Measurements from ENCODE around the gene DENR. TPM values are rescaled to one million over a fixed set of nuclear protein-coding genes. Genes with fewer than 3 reads are reported as not detected.
"Not testable (repeated sequence)": the region's sequence is repeated elsewhere in the genome, so short reads cannot be mapped to it uniquely, and the experiment has no call there.

DENR gene
- 43.8 and 44.0 TPM in 2 replicates for polyA plus RNA-seq (2013)

- Histone ChIP-seq H3K4me3 (ENCODE audit: low read depth, low read length) (peak within 1 kb of the TSS; percentile 85), H3K36me3 (ENCODE audit: control insufficient read depth in 1 of 2, insufficient read depth in 2 of 2, low read length in 2 of 2) (peaks cover 4 to 11% of the 10 kb centered on the region in 2 experiments), H3K4me1 (ENCODE audit: control insufficient read depth in 1 of 2, insufficient read depth in 2 of 2, low read length in 2 of 2) (peaks cover 6 to 12% of the 10 kb centered on the region in 2 experiments), H4K8ac (ENCODE audit: low read depth, low read length) (peak within 1 kb of the TSS; percentile 96), H2BK12ac (ENCODE audit: low read length) (no peak within 1 kb of the TSS), H3K79me1 (ENCODE audit: low read length) (peaks cover 8% of the 10 kb centered on the region), H3K79me2 (ENCODE audit: control insufficient read depth, insufficient read depth, low read length, poor library complexity) (peaks cover 9% of the 10 kb centered on the region), H2AFZ (ENCODE audit: insufficient read depth, low read length, poor library complexity) (peak within 1 kb of the TSS; percentile 64), H3K27me3 (ENCODE audit: insufficient read depth, low read length) (no peaks in the 10 kb centered on the region), H3K4ac (ENCODE audit: low read depth, low read length) (peak within 1 kb of the TSS; percentile 88), H3K27ac (ENCODE audit: low read depth, low read length) (peak within 1 kb of the TSS; percentile 76), H2BK5ac (ENCODE audit: low read depth, low read length, poor library complexity) (peak within 1 kb of the TSS; percentile 81), H3K4me2 (ENCODE audit: low read length) (peak within 1 kb of the TSS; percentile 80), H3K14ac (ENCODE audit: low read length) (peak within 1 kb of the TSS; percentile 90), H2AK5ac (ENCODE audit: low read length) (peak within 1 kb of the TSS; percentile 61), H4K12ac (ENCODE audit: low read depth, low read length) (peak within 1 kb of the TSS; percentile 94), H3K9me3 (ENCODE audit: insufficient read depth, low read depth, low read length) (no peaks in the 10 kb centered on the region), H2BK120ac (ENCODE audit: insufficient read depth, low read length, poor library complexity) (peak within 1 kb of the TSS; percentile 81), H3K9ac (ENCODE audit: low read length) (peak within 1 kb of the TSS; percentile 97), H3K23ac (ENCODE audit: low read length) (no peak within 1 kb of the TSS), H4K91ac (ENCODE audit: low read depth, low read length) (peak within 1 kb of the TSS; percentile 93), H3K18ac (ENCODE audit: low read length) (peak within 1 kb of the TSS; percentile 89)
- peak; percentile 98 to 100 for DNase-seq
- no CpG with 5 or more reads among the region's 73 CpGs for WGBS (ENCODE audit: extremely low coverage, insufficient coverage, insufficient read length)
Measured at GRCh38 chr12:122752464-122753318, at the start of gene DENR. Gene DENR, plus strand, starts transcription at chr12:122752824. Its CDS starts 878 bp downstream, at chr12:122753702.

GRCh38 chr12:122702890-122703611, 49.6 kb upstream of the DENR start, which contains the start of gene HCAR2:
Gene HCAR2, minus strand, starts transcription at chr12:122703357. Its CDS starts 74 bp downstream, at chr12:122703283.
- H3K9me3 ChIP-seq (ENCODE audit: insufficient read depth, low read depth, low read length); H3K4ac ChIP-seq (ENCODE audit: low read depth, low read length); H2BK5ac ChIP-seq (ENCODE audit: low read depth, low read length, poor library complexity); H3K4me1 ChIP-seq (ENCODE audit: control insufficient read depth in 1 of 2, insufficient read depth in 2 of 2, low read length in 2 of 2); H3K36me3 ChIP-seq (ENCODE audit: control insufficient read depth in 1 of 2, insufficient read depth in 2 of 2, low read length in 2 of 2); H3K4me3 ChIP-seq (ENCODE audit: low read depth, low read length); H3K79me1 ChIP-seq (ENCODE audit: low read length); H3K27ac ChIP-seq (ENCODE audit: low read depth, low read length); H3K79me2 ChIP-seq (ENCODE audit: control insufficient read depth, insufficient read depth, low read length, poor library complexity); H2BK12ac ChIP-seq (ENCODE audit: low read length); H3K18ac ChIP-seq (ENCODE audit: low read length); H3K23ac ChIP-seq (ENCODE audit: low read length); H4K12ac ChIP-seq (ENCODE audit: low read depth, low read length); H3K27me3 ChIP-seq (ENCODE audit: insufficient read depth, low read length); H3K14ac ChIP-seq (ENCODE audit: low read length); H2AK5ac ChIP-seq (ENCODE audit: low read length); H2AFZ ChIP-seq (ENCODE audit: insufficient read depth, low read length, poor library complexity); H2BK120ac ChIP-seq (ENCODE audit: insufficient read depth, low read length, poor library complexity); H4K8ac ChIP-seq (ENCODE audit: low read depth, low read length); H4K91ac ChIP-seq (ENCODE audit: low read depth, low read length); H3K9ac ChIP-seq (ENCODE audit: low read length); H3K4me2 ChIP-seq (ENCODE audit: low read length): not testable (repeated sequence)
- WGBS (ENCODE audit: extremely low coverage, insufficient coverage, insufficient read length) = no CpG with 5 or more reads among the region's 22 CpGs
- DNase-seq = peak; percentile 66 to 73

GRCh38 chr12:122703841-122704240, 48.8 kb upstream of the DENR start:
- not testable (repeated sequence) for H3K9me3 ChIP-seq (ENCODE audit: insufficient read depth, low read depth, low read length); H2BK5ac ChIP-seq (ENCODE audit: low read depth, low read length, poor library complexity); H3K18ac ChIP-seq (ENCODE audit: low read length); H4K8ac ChIP-seq (ENCODE audit: low read depth, low read length); H3K4me3 ChIP-seq (ENCODE audit: low read depth, low read length); H3K27me3 ChIP-seq (ENCODE audit: insufficient read depth, low read length); H2AFZ ChIP-seq (ENCODE audit: insufficient read depth, low read length, poor library complexity); H3K27ac ChIP-seq (ENCODE audit: low read depth, low read length); H3K23ac ChIP-seq (ENCODE audit: low read length); H3K79me1 ChIP-seq (ENCODE audit: low read length); H2BK120ac ChIP-seq (ENCODE audit: insufficient read depth, low read length, poor library complexity); H4K91ac ChIP-seq (ENCODE audit: low read depth, low read length); H3K79me2 ChIP-seq (ENCODE audit: control insufficient read depth, insufficient read depth, low read length, poor library complexity); H3K36me3 ChIP-seq (ENCODE audit: control insufficient read depth in 1 of 2, insufficient read depth in 2 of 2, low read length in 2 of 2); DNase-seq; H3K4me2 ChIP-seq (ENCODE audit: low read length); H4K12ac ChIP-seq (ENCODE audit: low read depth, low read length); H2BK12ac ChIP-seq (ENCODE audit: low read length); H3K4ac ChIP-seq (ENCODE audit: low read depth, low read length); H2AK5ac ChIP-seq (ENCODE audit: low read length); H3K4me1 ChIP-seq (ENCODE audit: control insufficient read depth in 1 of 2, insufficient read depth in 2 of 2, low read length in 2 of 2); H3K9ac ChIP-seq (ENCODE audit: low read length); H3K14ac ChIP-seq (ENCODE audit: low read length)
- WGBS (ENCODE audit: extremely low coverage, insufficient coverage, insufficient read length) = no CpG with 5 or more reads among the region's 3 CpGs

GRCh38 chr12:122709287-122709686, 43.3 kb upstream of the DENR start:
- not testable (repeated sequence) for H3K4ac ChIP-seq (ENCODE audit: low read depth, low read length); H3K36me3 ChIP-seq (ENCODE audit: control insufficient read depth in 1 of 2, insufficient read depth in 2 of 2, low read length in 2 of 2); H3K79me2 ChIP-seq (ENCODE audit: control insufficient read depth, insufficient read depth, low read length, poor library complexity); H3K18ac ChIP-seq (ENCODE audit: low read length); H3K9me3 ChIP-seq (ENCODE audit: insufficient read depth, low read depth, low read length); H2AFZ ChIP-seq (ENCODE audit: insufficient read depth, low read length, poor library complexity); H2AK5ac ChIP-seq (ENCODE audit: low read length); H3K4me3 ChIP-seq (ENCODE audit: low read depth, low read length); H4K12ac ChIP-seq (ENCODE audit: low read depth, low read length); H3K14ac ChIP-seq (ENCODE audit: low read length); H4K91ac ChIP-seq (ENCODE audit: low read depth, low read length); H3K4me1 ChIP-seq (ENCODE audit: control insufficient read depth in 1 of 2, insufficient read depth in 2 of 2, low read length in 2 of 2); DNase-seq; H3K23ac ChIP-seq (ENCODE audit: low read length); H3K27me3 ChIP-seq (ENCODE audit: insufficient read depth, low read length); H2BK5ac ChIP-seq (ENCODE audit: low read depth, low read length, poor library complexity); H3K4me2 ChIP-seq (ENCODE audit: low read length); H2BK12ac ChIP-seq (ENCODE audit: low read length); H3K9ac ChIP-seq (ENCODE audit: low read length); H3K79me1 ChIP-seq (ENCODE audit: low read length); H4K8ac ChIP-seq (ENCODE audit: low read depth, low read length)
- peak overlapping the region; percentile 72 for H2BK120ac ChIP-seq (ENCODE audit: insufficient read depth, low read length, poor library complexity)
- no CpG with 5 or more reads among the region's 3 CpGs for WGBS (ENCODE audit: extremely low coverage, insufficient coverage, insufficient read length)
- H3K27ac ChIP-seq (ENCODE audit: low read depth, low read length) = peak overlapping the region; percentile 74

Data from trophoblast cell (in vitro differentiated cells and primary cell).